ENCODE measurements around the gene HPS1. TPM values are rescaled to one million over a fixed set of nuclear protein-coding genes. Genes with fewer than 3 reads are reported as not detected.

The HPS1 gene
- total RNA-seq (2014; rRNA removed; shearing (Covaris generic)), result 36.1 and 38.0 TPM in 2 replicates

- Histone ChIP-seq H3K36me3 (replicated peaks; ENCODE audit: control insufficient read depth, insufficient read depth, low read length) (peaks cover 9% of the 10 kb centered on the region), H3K4me3 (ENCODE audit: insufficient read depth, low read depth, low read length) (peak within 1 kb of the TSS; percentile 85), H3K27me3 (ENCODE audit: control insufficient read depth, insufficient read depth, low read length) (no peaks in the 10 kb centered on the region)
- peak; percentile 93 for DNase-seq
Measured at GRCh38 chr10:98446661-98447221, at the start of gene HPS1. HPS1 (minus strand) TSS chr10:98446935; CDS start chr10:98443240, 3,695 bp downstream.

GRCh38 chr10:98492763-98493162 is 46.0 kb upstream of the HPS1 start:
- Histone ChIP-seq H3K27me3 (ENCODE audit: control insufficient read depth, insufficient read depth, low read length) (no peaks in the 10 kb centered on the region), H3K36me3 (replicated peaks; ENCODE audit: control insufficient read depth, insufficient read depth, low read length) (no peaks in the 10 kb centered on the region), H3K4me3 (ENCODE audit: insufficient read depth, low read depth, low read length) (no peak overlapping the region)
- no peak for DNase-seq

- no peaks in the 10 kb centered on the region for H3K36me3 ChIP-seq (replicated peaks; ENCODE audit: control insufficient read depth, insufficient read depth, low read length)
- no peaks in the 10 kb centered on the region for H3K27me3 ChIP-seq (ENCODE audit: control insufficient read depth, insufficient read depth, low read length)
- H3K4me3 ChIP-seq (ENCODE audit: insufficient read depth, low read depth, low read length), result no peak overlapping the region
- DNase-seq, result no peak
Measured at GRCh38 chr10:98489561-98490481, 43.1 kb upstream of the HPS1 start.

- Histone ChIP-seq H3K36me3 (replicated peaks; ENCODE audit: control insufficient read depth, insufficient read depth, low read length) (no peaks in the 10 kb centered on the region), H3K4me3 (ENCODE audit: insufficient read depth, low read depth, low read length) (no peak overlapping the region), H3K27me3 (ENCODE audit: control insufficient read depth, insufficient read depth, low read length) (no peaks in the 10 kb centered on the region)
- DNase-seq, result no peak
Measured at GRCh38 chr10:98488669-98489430, 42.1 kb upstream of the HPS1 start.

GRCh38 chr10:98487649-98488048 is 40.9 kb upstream of the HPS1 start:
- Histone ChIP-seq H3K27me3 (ENCODE audit: control insufficient read depth, insufficient read depth, low read length) (no peaks in the 10 kb centered on the region), H3K36me3 (replicated peaks; ENCODE audit: control insufficient read depth, insufficient read depth, low read length) (no peaks in the 10 kb centered on the region), H3K4me3 (ENCODE audit: insufficient read depth, low read depth, low read length) (no peak overlapping the region)
- DNase-seq, result no peak

GRCh38 chr10:98486421-98486820 is 39.7 kb upstream of the HPS1 start:
- H3K36me3 ChIP-seq (replicated peaks; ENCODE audit: control insufficient read depth, insufficient read depth, low read length), result no peaks in the 10 kb centered on the region
- H3K4me3 ChIP-seq (ENCODE audit: insufficient read depth, low read depth, low read length), result no peak overlapping the region
- no peaks in the 10 kb centered on the region for H3K27me3 ChIP-seq (ENCODE audit: control insufficient read depth, insufficient read depth, low read length)
- DNase-seq, result no peak

GRCh38 chr10:98485959-98486358 is 39.2 kb upstream of the HPS1 start:
- no peaks in the 10 kb centered on the region for H3K36me3 ChIP-seq (replicated peaks; ENCODE audit: control insufficient read depth, insufficient read depth, low read length)
- no peak overlapping the region for H3K4me3 ChIP-seq (ENCODE audit: insufficient read depth, low read depth, low read length)
- peak; percentile 18 for DNase-seq
- H3K27me3 ChIP-seq (ENCODE audit: control insufficient read depth, insufficient read depth, low read length), result no peaks in the 10 kb centered on the region

GRCh38 chr10:98483658-98484057 is 36.9 kb upstream of the HPS1 start:
- no peaks in the 10 kb centered on the region for H3K27me3 ChIP-seq (ENCODE audit: control insufficient read depth, insufficient read depth, low read length)
- no peak for DNase-seq
- no peak overlapping the region for H3K4me3 ChIP-seq (ENCODE audit: insufficient read depth, low read depth, low read length)
- H3K36me3 ChIP-seq (replicated peaks; ENCODE audit: control insufficient read depth, insufficient read depth, low read length), result no peaks in the 10 kb centered on the region

GRCh38 chr10:98482096-98482495 is 35.4 kb upstream of the HPS1 start:
- no peaks in the 10 kb centered on the region for H3K27me3 ChIP-seq (ENCODE audit: control insufficient read depth, insufficient read depth, low read length)
- no peaks in the 10 kb centered on the region for H3K36me3 ChIP-seq (replicated peaks; ENCODE audit: control insufficient read depth, insufficient read depth, low read length)
- no peak overlapping the region for H3K4me3 ChIP-seq (ENCODE audit: insufficient read depth, low read depth, low read length)
- DNase-seq, result no peak

GRCh38 chr10:98481404-98481945 is 34.7 kb upstream of the HPS1 start:
- H3K36me3 ChIP-seq (replicated peaks; ENCODE audit: control insufficient read depth, insufficient read depth, low read length), result no peaks in the 10 kb centered on the region
- H3K4me3 ChIP-seq (ENCODE audit: insufficient read depth, low read depth, low read length), result no peak overlapping the region
- no peaks in the 10 kb centered on the region for H3K27me3 ChIP-seq (ENCODE audit: control insufficient read depth, insufficient read depth, low read length)
- no peak for DNase-seq

- Histone ChIP-seq H3K27me3 (ENCODE audit: control insufficient read depth, insufficient read depth, low read length) (no peaks in the 10 kb centered on the region), H3K36me3 (replicated peaks; ENCODE audit: control insufficient read depth, insufficient read depth, low read length) (no peaks in the 10 kb centered on the region), H3K4me3 (ENCODE audit: insufficient read depth, low read depth, low read length) (no peak overlapping the region)
- DNase-seq, result no peak
Measured at GRCh38 chr10:98478430-98479222, 31.9 kb upstream of the HPS1 start.

- Histone ChIP-seq H3K36me3 (replicated peaks; ENCODE audit: control insufficient read depth, insufficient read depth, low read length) (no peaks in the 10 kb centered on the region), H3K4me3 (ENCODE audit: insufficient read depth, low read depth, low read length) (no peak overlapping the region), H3K27me3 (ENCODE audit: control insufficient read depth, insufficient read depth, low read length) (no peaks in the 10 kb centered on the region)
- DNase-seq, result no peak
Measured at GRCh38 chr10:98477861-98478260, 31.1 kb upstream of the HPS1 start.

- no peak for DNase-seq
- no peaks in the 10 kb centered on the region for H3K36me3 ChIP-seq (replicated peaks; ENCODE audit: control insufficient read depth, insufficient read depth, low read length)
- H3K4me3 ChIP-seq (ENCODE audit: insufficient read depth, low read depth, low read length), result no peak overlapping the region
- H3K27me3 ChIP-seq (ENCODE audit: control insufficient read depth, insufficient read depth, low read length), result no peaks in the 10 kb centered on the region
Measured at GRCh38 chr10:98474628-98475027, 27.9 kb upstream of the HPS1 start.

- DNase-seq, result peak; percentile 68
- H3K27me3 ChIP-seq (ENCODE audit: control insufficient read depth, insufficient read depth, low read length), result peaks cover 5% of the 10 kb centered on the region
- H3K36me3 ChIP-seq (replicated peaks; ENCODE audit: control insufficient read depth, insufficient read depth, low read length), result no peaks in the 10 kb centered on the region
- no peak overlapping the region for H3K4me3 ChIP-seq (ENCODE audit: insufficient read depth, low read depth, low read length)
Measured at GRCh38 chr10:98472196-98472595, 25.5 kb upstream of the HPS1 start.
